ENCODE measurements around the gene JPT1.
A peak's percentile ranks its signal among the peaks of the same experiment; 100 is the strongest.
"Not testable (repeated sequence)": the region's sequence is repeated elsewhere in the genome, so short reads cannot be mapped to it uniquely, and the experiment has no call there.

The JPT1 gene

DNA sequence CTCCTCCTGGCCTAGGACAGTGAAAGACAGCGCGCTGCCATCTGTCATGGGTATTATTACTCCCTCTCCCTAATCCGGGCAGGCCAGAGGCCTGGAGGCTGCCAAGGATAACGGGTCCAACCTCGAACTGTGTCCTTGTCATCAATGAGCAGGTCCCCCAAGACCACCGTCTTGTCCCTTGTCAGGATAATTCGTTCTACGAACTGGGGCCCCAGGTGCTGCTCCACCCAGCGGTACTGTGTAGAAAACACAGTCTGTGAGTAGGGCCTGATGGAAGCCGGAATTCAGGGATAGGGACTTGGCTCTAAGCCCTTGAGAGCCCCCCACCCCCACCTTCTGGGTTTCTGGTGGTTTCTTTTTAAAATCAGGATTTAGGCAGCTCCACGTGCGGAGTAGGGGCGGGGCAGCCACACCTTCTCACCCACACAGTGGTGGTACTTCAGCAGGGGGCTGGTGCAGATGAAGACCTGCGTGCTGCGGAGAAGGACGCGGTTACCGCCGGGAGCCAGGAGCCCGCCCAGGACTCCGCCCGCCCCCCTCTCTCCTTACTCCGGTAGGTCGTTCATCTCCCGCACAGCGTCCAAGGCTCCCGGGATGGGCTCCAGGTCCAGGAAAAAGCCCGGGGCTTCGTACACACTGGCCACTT lies 23.6 kb downstream of the JPT1 start:
- DNase-seq (ENCODE audit: low read depth in 2 of 2) = peak in 1 of 2 donors; percentile 52

DNA sequence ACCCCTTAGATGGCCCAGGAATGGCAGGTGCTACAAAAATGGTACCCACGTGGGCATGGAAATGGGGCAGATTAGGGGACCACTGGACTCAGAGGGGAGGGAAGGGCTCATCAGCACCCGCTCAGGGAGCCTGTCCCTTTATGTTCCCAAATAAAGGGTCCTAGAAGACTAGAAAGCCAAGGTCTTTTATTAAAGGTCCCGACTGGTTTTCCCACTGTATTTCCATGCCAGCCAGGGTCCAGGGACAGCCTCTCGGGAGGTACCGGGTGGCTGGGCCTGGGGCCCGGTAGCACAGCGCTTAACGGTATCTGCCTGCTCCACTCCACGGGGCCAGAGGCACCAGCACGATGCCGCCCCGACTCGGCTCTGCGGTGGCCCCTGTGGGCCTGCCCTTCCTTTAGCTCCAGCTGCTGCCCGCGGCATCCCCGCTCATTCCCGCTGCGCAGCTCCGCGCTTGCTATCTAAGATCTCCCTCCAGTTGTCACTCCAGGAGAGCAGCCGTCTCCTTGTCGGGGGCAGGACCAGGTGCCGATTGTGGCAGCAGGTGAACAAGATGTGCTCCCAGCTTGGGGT lies 24.2 kb downstream of the JPT1 start:
- no peak for DNase-seq (ENCODE audit: low read depth in 2 of 2)

DNA sequence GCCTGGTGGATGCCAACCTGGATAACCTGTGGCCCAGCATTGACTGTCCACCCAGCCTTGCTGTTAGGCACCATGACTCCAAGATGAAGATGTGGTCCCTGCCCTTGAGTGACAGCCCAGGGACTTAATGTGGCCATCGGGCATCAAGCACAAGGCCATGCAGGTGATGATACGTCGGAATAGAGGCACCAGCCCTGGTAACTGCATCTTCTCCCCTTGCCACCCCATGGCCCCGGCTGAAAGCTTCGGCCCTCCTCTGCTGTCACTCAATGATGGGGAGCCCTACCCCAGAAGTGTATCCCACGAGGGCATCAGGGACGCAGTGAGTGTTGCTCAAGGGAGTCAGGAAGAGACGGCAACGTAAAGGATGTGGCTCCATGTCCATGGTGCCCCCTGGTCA lies 24.7 kb downstream of the JPT1 start:
- DNase-seq (ENCODE audit: low read depth in 2 of 2) = no peak

DNA sequence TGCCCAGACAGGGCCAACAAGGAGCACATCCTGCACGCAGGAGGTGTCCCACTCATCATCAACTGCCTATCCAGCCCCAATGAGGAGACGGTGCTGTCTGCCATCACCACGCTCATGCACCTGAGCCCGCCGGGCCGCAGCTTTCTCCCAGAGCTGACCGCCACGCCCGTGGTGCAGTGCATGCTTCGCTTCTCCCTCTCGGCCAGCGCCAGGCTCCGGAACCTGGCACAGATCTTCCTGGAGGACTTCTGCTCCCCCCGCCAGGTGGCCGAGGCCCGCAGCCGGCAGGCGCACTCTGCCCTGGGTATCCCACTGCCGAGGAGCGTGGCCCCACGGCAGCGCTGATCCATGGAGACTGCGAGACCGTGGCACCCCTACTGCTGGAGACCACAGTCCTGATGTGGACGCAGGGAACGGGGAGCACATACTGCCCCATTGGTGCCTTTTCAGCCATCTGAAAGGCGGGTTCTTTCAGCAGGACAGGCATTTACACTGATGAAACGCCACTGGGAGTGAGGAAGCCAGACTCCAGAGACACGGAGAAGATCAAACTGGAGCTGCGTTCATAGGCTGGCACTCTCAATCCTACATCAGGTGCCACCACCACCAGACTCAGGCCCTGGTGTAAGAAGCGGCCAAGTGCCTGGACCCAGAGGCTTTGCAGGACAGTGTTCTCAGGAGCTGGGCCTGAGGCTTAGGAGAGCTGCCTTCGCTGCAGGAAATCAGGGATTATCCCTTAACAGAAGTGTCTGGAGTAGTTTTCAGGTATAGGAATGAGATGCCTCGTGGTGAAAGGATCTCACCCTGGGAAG lies 25.4 kb downstream of the JPT1 start:
- DNase-seq (ENCODE audit: low read depth in 2 of 2) = no peak

DNA sequence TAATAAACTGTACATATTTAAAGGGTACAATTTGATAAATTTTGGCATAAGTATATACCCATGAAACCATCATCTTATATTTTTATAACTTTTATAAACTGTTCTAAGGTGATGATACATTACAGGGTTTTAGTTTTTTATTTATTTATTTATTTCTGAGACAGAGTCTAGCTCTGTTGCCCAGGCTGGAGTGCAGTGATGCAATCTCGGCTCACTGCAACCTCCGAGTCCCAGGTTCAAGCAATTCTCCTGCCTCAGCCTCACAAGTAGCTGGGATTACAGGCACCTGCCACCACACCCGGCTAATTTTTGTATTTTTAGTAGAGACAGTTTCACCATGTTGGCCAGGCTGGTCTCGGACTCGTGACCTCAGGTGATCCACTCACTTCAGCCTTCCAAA lies 26.4 kb downstream of the JPT1 start:
- DNase-seq (ENCODE audit: low read depth in 2 of 2) = not testable (repeated sequence)

- no peak for DNase-seq (ENCODE audit: low read depth in 2 of 2)
These were observed 27.4 kb downstream of the JPT1 start for GRCh38 chr17:75126954-75127353.

DNA sequence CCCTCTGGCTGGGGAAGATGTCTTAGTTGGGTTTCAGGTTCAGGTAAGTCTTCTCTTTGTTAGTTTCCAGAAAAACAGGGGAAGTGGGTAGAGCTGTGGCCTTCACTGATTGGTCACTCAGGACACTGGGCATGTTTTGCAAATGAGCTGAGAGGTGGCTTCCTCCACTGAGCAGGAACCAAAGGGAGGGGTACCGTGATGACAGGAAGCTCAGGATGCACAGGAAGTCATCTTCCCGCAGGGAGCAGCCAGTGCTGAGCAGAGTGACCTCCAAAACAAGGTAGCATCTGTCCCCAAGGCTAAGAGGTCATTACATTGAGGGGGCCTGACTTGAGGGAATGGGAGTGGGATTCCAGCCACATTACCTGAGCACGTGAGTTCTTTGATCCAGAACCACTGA lies 28.3 kb downstream of the JPT1 start:
- no peak for DNase-seq (ENCODE audit: low read depth in 2 of 2)

DNA sequence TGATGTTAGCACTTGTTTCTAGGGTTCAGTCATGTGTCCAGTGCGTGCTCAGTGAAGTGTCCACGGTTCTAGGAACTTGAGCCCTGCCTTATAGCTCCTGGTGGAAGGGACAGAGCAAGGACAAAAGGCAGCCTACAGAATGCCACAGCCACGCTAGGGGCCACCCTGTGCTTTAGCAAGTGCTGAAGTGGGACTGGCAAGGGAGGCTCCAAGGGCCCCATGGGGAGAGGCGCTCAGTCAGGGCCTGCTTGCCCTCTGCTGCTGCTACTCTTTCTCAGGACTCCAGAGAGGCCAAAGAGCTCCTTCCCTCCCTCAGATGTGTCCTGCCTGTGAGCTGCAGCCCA lies 29.5 kb downstream of the JPT1 start:
- no peak for DNase-seq (ENCODE audit: low read depth in 2 of 2)

GRCh38 chr17:75124041-75124818 lies 30.1 kb downstream of the JPT1 start:
- peak; percentile 47 to 63 for DNase-seq (ENCODE audit: low read depth in 2 of 2)

DNA sequence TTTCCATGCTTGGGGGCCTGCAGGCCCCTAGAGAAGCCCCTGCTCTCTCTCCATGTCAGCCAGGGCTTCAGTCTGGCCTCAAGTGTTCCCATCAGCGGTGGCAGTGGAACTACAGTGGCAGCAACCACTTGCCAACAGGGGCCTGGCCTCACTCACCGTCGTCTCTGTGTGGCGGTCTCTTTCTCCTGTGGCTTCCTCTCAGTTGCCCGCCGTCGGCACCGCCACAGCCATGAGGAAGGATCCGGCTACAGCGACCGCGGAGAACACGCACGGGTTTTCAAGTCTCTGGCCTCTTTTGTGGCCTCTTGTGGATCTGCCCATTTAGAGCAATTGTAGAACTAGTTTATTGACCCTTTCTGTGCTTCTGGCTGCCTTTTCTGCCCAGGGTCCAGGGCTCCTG lies 36.0 kb downstream of the JPT1 start:
- no peak for DNase-seq (ENCODE audit: low read depth in 2 of 2)

DNA sequence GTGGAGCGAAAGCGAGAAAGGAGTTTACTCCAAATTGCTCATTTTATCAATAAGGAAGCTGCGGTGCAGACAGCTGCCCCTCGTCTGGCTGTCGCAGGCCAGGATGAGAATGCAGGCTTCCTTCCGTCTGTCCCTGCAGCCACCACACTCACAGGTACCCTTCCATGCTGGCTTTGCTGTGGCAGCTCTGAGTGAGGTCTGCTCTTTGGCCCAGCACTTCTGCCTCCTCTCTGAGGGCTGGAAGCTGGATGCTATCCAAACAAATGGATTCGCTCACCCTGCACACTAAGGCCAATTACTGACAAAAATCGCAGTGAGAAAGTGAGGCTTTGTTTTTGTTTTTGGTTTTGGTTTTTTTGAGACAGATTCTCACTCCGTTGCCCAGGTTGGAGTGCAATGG lies 37.6 kb downstream of the JPT1 start:
- DNase-seq (ENCODE audit: low read depth in 2 of 2) = no peak

DNA sequence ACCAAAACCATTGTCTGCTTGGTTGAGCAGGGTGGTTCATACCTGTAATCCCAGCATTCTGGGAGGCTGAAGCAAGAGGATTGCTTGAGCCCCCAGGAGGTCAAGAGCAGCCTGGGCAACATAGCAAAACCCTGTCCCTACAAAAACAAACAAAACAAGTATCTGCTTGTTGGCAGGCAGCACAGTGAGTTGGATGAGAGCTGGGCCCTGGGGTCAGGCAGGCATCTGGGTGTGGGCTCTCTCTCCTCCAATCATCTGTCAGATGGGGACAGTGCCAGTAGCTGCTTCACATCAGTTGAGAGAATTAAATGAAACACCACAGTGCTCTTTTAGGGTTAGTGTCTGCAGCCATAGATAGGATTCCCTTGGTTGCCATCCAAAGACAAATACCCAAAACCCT lies 38.8 kb downstream of the JPT1 start:
- DNase-seq (ENCODE audit: low read depth in 2 of 2) = no peak

- no peak for DNase-seq (ENCODE audit: low read depth in 2 of 2)
These were observed 39.6 kb downstream of the JPT1 start for GRCh38 chr17:75114552-75115314.

DNA sequence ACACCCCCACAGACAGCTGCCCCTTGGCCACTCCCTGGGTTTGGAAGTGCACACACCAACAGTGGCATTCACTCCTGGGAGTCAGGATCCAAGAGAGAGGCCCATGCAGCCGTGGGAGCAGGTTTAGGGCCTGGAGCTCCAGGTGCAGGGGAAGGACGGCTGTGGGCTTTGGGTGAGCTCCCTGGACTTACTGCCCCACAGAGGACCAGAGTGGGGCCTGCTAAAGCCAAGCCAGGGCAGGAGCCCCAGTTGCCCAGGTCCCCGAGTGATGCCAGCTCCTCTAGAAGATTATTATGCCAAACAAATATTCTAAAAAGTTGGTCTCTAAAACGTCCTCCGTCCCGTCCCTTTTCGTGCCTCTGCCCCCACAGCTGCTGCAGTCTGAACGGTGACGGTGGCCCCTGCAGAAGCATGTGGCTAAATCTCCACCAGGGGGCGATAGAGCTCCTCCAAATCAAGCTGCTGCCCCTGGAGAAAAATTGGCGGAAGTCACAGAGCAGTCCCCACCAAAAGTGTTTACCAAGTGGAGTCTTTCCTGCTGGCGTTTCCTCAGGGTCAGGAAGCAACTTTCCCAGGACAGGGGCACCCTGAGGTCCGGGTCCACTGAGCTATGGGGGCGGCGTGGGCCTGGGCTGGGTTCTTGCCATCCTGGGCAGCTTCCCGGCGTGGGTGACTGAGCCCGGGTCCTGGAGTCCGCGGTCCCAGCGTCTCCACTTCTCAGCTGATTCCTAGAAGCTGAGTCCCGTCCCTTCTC lies 40.3 kb downstream of the JPT1 start:
- DNase-seq (ENCODE audit: low read depth in 2 of 2) = peak; percentile 76 to 88

DNA sequence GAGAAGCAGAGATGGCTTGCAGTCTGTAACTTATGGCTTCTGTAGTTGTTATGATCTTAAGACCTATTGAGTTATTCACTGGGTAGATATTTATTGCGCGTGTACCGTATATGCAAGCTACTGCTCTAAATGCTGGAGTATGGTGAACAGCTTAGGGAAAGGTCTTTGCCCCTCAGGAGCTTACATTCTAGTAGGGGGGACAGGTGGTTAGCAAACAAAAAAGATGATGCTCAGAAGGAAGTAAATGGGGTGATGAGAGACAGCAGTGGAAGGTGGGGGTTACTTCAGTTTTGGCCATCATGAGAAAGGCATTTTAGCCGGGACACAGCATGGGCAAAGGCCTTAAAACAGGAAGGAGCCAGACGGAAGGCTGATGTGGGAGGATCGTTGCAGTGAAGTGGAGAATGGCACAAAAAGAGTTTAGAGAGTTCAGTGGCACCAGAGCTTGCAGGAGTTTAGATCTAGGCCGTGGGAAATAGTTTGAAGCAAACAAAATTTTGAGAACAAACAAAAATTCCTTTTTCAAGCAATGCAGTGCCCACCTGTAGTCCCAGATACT lies 42.5 kb downstream of the JPT1 start:
- DNase-seq (ENCODE audit: low read depth in 2 of 2) = no peak

- no peak for DNase-seq (ENCODE audit: low read depth in 2 of 2)
These were observed 43.9 kb downstream of the JPT1 start for GRCh38 chr17:75110234-75110937.

DNA sequence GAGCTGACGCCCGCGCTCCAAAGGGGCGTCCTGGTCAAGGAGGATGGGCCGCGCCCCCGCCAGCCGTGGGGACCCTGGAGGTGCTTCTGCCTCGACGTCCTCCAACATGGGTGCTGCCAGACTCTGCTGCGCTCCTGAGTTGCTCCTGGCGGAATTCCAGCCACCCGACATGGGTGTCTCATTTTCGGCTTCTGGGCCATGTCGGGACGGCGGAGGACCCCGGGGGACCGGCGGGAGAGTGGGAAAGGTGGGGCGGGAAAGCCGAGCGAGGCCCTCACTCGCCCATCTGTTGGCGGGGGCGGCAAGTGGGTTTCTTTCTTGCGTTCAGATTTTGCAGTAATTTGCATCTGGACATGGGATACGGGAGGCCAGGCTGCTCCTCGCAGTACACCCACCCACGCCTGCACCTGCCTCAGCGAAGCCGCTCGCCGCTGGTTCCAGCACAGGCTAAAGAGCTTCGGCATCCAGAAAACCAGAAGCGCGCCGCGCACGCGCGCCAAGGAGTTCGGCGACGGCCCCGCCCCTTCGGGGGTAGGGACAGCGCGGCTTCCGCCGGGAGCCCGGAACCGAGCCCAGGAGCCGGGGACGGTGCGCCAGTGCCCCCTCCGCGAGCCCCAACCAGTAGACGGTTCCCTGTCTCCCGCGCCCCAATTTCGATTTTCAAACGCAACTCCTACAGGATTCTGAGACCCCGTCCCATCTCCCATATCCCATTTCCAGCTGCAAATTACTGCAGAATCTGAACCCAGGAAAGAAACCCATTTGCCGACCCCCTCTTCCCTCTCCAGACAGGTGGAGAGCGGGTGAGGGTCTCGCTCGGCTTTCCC lies 44.7 kb downstream of the JPT1 start, which contains the start of gene ARMC7:
TSS of gene ARMC7 (plus strand) at position 563 of the 827 bp plus-strand sequence. CDS start 320 bp downstream, outside the sequence.
- DNase-seq (ENCODE audit: low read depth in 2 of 2) = peak; percentile 77 to 86

- no peak for DNase-seq (ENCODE audit: low read depth in 2 of 2)
These were observed 45.3 kb downstream of the JPT1 start for GRCh38 chr17:75109046-75109406.

DNA sequence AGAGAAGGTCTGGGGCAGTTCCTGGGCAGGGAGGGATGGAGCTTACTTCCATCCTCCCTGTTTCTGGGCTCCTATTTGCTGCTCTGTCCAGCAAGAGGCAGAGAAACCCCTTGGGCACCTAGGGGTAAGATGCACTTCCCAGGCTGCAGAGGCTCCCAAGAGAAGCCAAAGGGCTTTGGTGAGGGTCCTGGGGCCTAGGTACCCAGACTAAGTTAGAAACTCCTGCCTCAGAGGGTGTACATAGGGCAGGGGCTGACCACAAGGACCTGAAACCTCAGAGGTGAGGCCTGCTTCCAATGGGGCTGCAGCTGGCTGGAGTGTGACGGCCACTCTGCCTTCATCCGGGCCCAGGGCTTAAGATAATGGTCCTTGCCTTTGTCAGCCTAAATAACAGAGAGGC lies 46.1 kb downstream of the JPT1 start:
- no peak for DNase-seq (ENCODE audit: low read depth in 2 of 2)

Measured in stimulated activated CD8-positive, alpha-beta memory T cell treated with anti-CD3 and anti-CD28 coated beads, Interleukin-7, amount 100 ng/mL, for 4 hours (primary cell).